ENCODE data around the gene TTC13. TPM values are rescaled to one million over a fixed set of nuclear protein-coding genes. Genes with fewer than 3 reads are reported as not detected.

Gene TTC13
- total RNA-seq, 1 experiment from 2014 or later: 11.2 TPM

GRCh38 chr1:230938924-230939368 is 39.7 kb downstream of the TTC13 start:
- H3K27me3 ChIP-seq (ENCODE audit: low read length): no peaks in the 10 kb centered on the region

GRCh38 chr1:230937371-230937770 is 41.3 kb downstream of the TTC13 start:
- H3K9me2 ChIP-seq (replicated peaks; ENCODE audit: insufficient read depth, low read length): no peaks in the 10 kb centered on the region
- no peaks in the 10 kb centered on the region for H3K36me3 ChIP-seq (ENCODE audit: insufficient read depth, low read length)
- no peak overlapping the region for H2AFZ ChIP-seq (ENCODE audit: low read length)
- no peak for DNase-seq
- peaks cover 29% of the 10 kb centered on the region for H3K4me1 ChIP-seq (ENCODE audit: low read length)
- no peak overlapping the region for H3K4me3 ChIP-seq (ENCODE audit: low read length)
- H3K27me3 ChIP-seq (ENCODE audit: low read length): no peaks in the 10 kb centered on the region
- H3K79me2 ChIP-seq (ENCODE audit: low read length): no peaks in the 10 kb centered on the region
- no peak overlapping the region for H3K27ac ChIP-seq (ENCODE audit: low read length)
- H3K9me3 ChIP-seq (ENCODE audit: low read length): no peaks in the 10 kb centered on the region
- H3K9ac ChIP-seq (ENCODE audit: low read length): no peak overlapping the region
- H4K20me1 ChIP-seq (ENCODE audit: insufficient read depth, low read depth, low read length): no peaks in the 10 kb centered on the region
- no peak overlapping the region for H3K4me2 ChIP-seq (ENCODE audit: low read depth, low read length, poor library complexity, severe bottlenecking)

More at GRCh38 chr1:230938924-230939368, 39.7 kb downstream of the TTC13 start:
- peaks cover 25% of the 10 kb centered on the region for H3K4me1 ChIP-seq (ENCODE audit: low read length)
- H3K9me2 ChIP-seq (replicated peaks; ENCODE audit: insufficient read depth, low read length): no peaks in the 10 kb centered on the region
- H3K4me2 ChIP-seq (ENCODE audit: low read depth, low read length, poor library complexity, severe bottlenecking): no peak overlapping the region
- no peak for DNase-seq
- no peak overlapping the region for H3K9ac ChIP-seq (ENCODE audit: low read length)
- H2AFZ ChIP-seq (ENCODE audit: low read length): no peak overlapping the region
- H4K20me1 ChIP-seq (ENCODE audit: insufficient read depth, low read depth, low read length): no peaks in the 10 kb centered on the region
- H3K4me3 ChIP-seq (ENCODE audit: low read length): no peak overlapping the region
- peaks cover 3% of the 10 kb centered on the region; the same call in 1 of the 2 replicates for H3K79me2 ChIP-seq (ENCODE audit: low read length)
- H3K36me3 ChIP-seq (ENCODE audit: insufficient read depth, low read length): peaks cover 6% of the 10 kb centered on the region; the same call in 1 of the 2 replicates
- no peaks in the 10 kb centered on the region for H3K9me3 ChIP-seq (ENCODE audit: low read length)
- no peak overlapping the region for H3K27ac ChIP-seq (ENCODE audit: low read length)

- Histone ChIP-seq H3K36me3 (ENCODE audit: insufficient read depth, low read length) (peaks cover 2% of the 10 kb centered on the region; the same call in 1 of the 2 replicates), H3K9me3 (ENCODE audit: low read length) (no peaks in the 10 kb centered on the region), H3K27ac (ENCODE audit: low read length) (no peak overlapping the region), H3K79me2 (ENCODE audit: low read length) (no peaks in the 10 kb centered on the region), H3K4me3 (ENCODE audit: low read length) (no peak overlapping the region), H3K4me1 (ENCODE audit: low read length) (peaks cover 29% of the 10 kb centered on the region), H4K20me1 (ENCODE audit: insufficient read depth, low read depth, low read length) (no peaks in the 10 kb centered on the region), H3K27me3 (ENCODE audit: low read length) (no peaks in the 10 kb centered on the region), H3K9ac (ENCODE audit: low read length) (no peak overlapping the region), H3K4me2 (ENCODE audit: low read depth, low read length, poor library complexity, severe bottlenecking) (no peak overlapping the region), H3K9me2 (replicated peaks; ENCODE audit: insufficient read depth, low read length) (no peaks in the 10 kb centered on the region), H2AFZ (ENCODE audit: low read length) (no peak overlapping the region)
- DNase-seq: no peak
Observed at GRCh38 chr1:230936475-230936874, 42.2 kb downstream of the TTC13 start.

GRCh38 chr1:230935852-230936251 is 42.8 kb downstream of the TTC13 start:
- H3K4me1 ChIP-seq (ENCODE audit: low read length): peaks cover 27% of the 10 kb centered on the region
- no peak overlapping the region for H3K27ac ChIP-seq (ENCODE audit: low read length)
- H2AFZ ChIP-seq (ENCODE audit: low read length): no peak overlapping the region
- H3K9me2 ChIP-seq (replicated peaks; ENCODE audit: insufficient read depth, low read length): no peaks in the 10 kb centered on the region
- H3K4me2 ChIP-seq (ENCODE audit: low read depth, low read length, poor library complexity, severe bottlenecking): no peak overlapping the region
- no peaks in the 10 kb centered on the region for H4K20me1 ChIP-seq (ENCODE audit: insufficient read depth, low read depth, low read length)
- no peaks in the 10 kb centered on the region for H3K79me2 ChIP-seq (ENCODE audit: low read length)
- H3K4me3 ChIP-seq (ENCODE audit: low read length): no peak overlapping the region
- DNase-seq: no peak
- H3K36me3 ChIP-seq (ENCODE audit: insufficient read depth, low read length): peaks cover 8% of the 10 kb centered on the region; the same call in 1 of the 2 replicates
- H3K9me3 ChIP-seq (ENCODE audit: low read length): no peaks in the 10 kb centered on the region
- H3K9ac ChIP-seq (ENCODE audit: low read length): no peak overlapping the region
- H3K27me3 ChIP-seq (ENCODE audit: low read length): no peaks in the 10 kb centered on the region

GRCh38 chr1:230930986-230931385 is 47.7 kb downstream of the TTC13 start:
- Histone ChIP-seq H3K9ac (ENCODE audit: low read length) (no peak overlapping the region), H3K27me3 (ENCODE audit: low read length) (no peaks in the 10 kb centered on the region), H3K27ac (ENCODE audit: low read length) (no peak overlapping the region), H3K9me2 (replicated peaks; ENCODE audit: insufficient read depth, low read length) (no peaks in the 10 kb centered on the region), H3K4me2 (ENCODE audit: low read depth, low read length, poor library complexity, severe bottlenecking) (no peak overlapping the region), H4K20me1 (ENCODE audit: insufficient read depth, low read depth, low read length) (no peaks in the 10 kb centered on the region), H3K4me3 (ENCODE audit: low read length) (no peak overlapping the region), H3K36me3 (ENCODE audit: insufficient read depth, low read length) (peaks cover 27% of the 10 kb centered on the region), H3K79me2 (ENCODE audit: low read length) (no peaks in the 10 kb centered on the region), H3K4me1 (ENCODE audit: low read length) (peaks cover 10% of the 10 kb centered on the region), H2AFZ (ENCODE audit: low read length) (no peak overlapping the region), H3K9me3 (ENCODE audit: low read length) (no peaks in the 10 kb centered on the region)
- DNase-seq: no peak

- Histone ChIP-seq H4K20me1 (ENCODE audit: insufficient read depth, low read depth, low read length) (no peaks in the 10 kb centered on the region), H3K9me3 (ENCODE audit: low read length) (no peaks in the 10 kb centered on the region), H3K79me2 (ENCODE audit: low read length) (no peaks in the 10 kb centered on the region), H3K4me1 (ENCODE audit: low read length) (no peaks in the 10 kb centered on the region), H3K4me2 (ENCODE audit: low read depth, low read length, poor library complexity, severe bottlenecking) (no peak overlapping the region), H3K27me3 (ENCODE audit: low read length) (no peaks in the 10 kb centered on the region), H3K27ac (ENCODE audit: low read length) (no peak overlapping the region), H3K36me3 (ENCODE audit: insufficient read depth, low read length) (peaks cover 21% of the 10 kb centered on the region), H3K9me2 (replicated peaks; ENCODE audit: insufficient read depth, low read length) (no peaks in the 10 kb centered on the region), H3K9ac (ENCODE audit: low read length) (no peak overlapping the region), H3K4me3 (ENCODE audit: low read length) (no peak overlapping the region), H2AFZ (ENCODE audit: low read length) (no peak overlapping the region)
- DNase-seq: no peak
Observed at GRCh38 chr1:230926182-230926581, 52.5 kb downstream of the TTC13 start.

- Histone ChIP-seq H3K9me2 (replicated peaks; ENCODE audit: insufficient read depth, low read length) (no peaks in the 10 kb centered on the region), H4K20me1 (ENCODE audit: insufficient read depth, low read depth, low read length) (no peaks in the 10 kb centered on the region), H3K4me2 (ENCODE audit: low read depth, low read length, poor library complexity, severe bottlenecking) (no peak overlapping the region), H3K9me3 (ENCODE audit: low read length) (no peaks in the 10 kb centered on the region), H3K27me3 (ENCODE audit: low read length) (no peaks in the 10 kb centered on the region), H2AFZ (ENCODE audit: low read length) (no peak overlapping the region), H3K79me2 (ENCODE audit: low read length) (no peaks in the 10 kb centered on the region), H3K9ac (ENCODE audit: low read length) (no peak overlapping the region), H3K4me1 (ENCODE audit: low read length) (no peaks in the 10 kb centered on the region), H3K27ac (ENCODE audit: low read length) (no peak overlapping the region), H3K36me3 (ENCODE audit: insufficient read depth, low read length) (peaks cover 23% of the 10 kb centered on the region), H3K4me3 (ENCODE audit: low read length) (no peak overlapping the region)
- no peak for DNase-seq
Observed at GRCh38 chr1:230925608-230926007, 53.1 kb downstream of the TTC13 start.

- Histone ChIP-seq H2AFZ (ENCODE audit: low read length) (no peak overlapping the region), H3K9ac (ENCODE audit: low read length) (no peak overlapping the region), H3K9me2 (replicated peaks; ENCODE audit: insufficient read depth, low read length) (no peaks in the 10 kb centered on the region), H4K20me1 (ENCODE audit: insufficient read depth, low read depth, low read length) (no peaks in the 10 kb centered on the region), H3K4me1 (ENCODE audit: low read length) (no peaks in the 10 kb centered on the region), H3K4me3 (ENCODE audit: low read length) (no peak overlapping the region), H3K4me2 (ENCODE audit: low read depth, low read length, poor library complexity, severe bottlenecking) (no peak overlapping the region), H3K9me3 (ENCODE audit: low read length) (no peaks in the 10 kb centered on the region), H3K27ac (ENCODE audit: low read length) (no peak overlapping the region), H3K36me3 (ENCODE audit: insufficient read depth, low read length) (peaks cover 19% of the 10 kb centered on the region; the same call in 1 of the 2 replicates), H3K27me3 (ENCODE audit: low read length) (no peaks in the 10 kb centered on the region), H3K79me2 (ENCODE audit: low read length) (no peaks in the 10 kb centered on the region)
- DNase-seq: no peak
Observed at GRCh38 chr1:230923176-230923575, 55.5 kb downstream of the TTC13 start.

Data from Karpas-422 (cell line).